Ovary (tissue), 9 donors: ENCODE measurements around the gene CASP2. TPM values are rescaled to one million over a fixed set of nuclear protein-coding genes. Genes with fewer than 3 reads are reported as not detected.

Experiments used
- DNase-seq, 5 donors: peaks; one replicate each; pipeline ENCODE4 v3.0.0-alpha.2; 2019 to 2020
- H3K27ac ChIP-seq, 2 donors: fragments of 200-600 bp; one replicate each; pipeline versions ENCODE4 v1.5.1 to v1.8.0; 2019 to 2022
- H3K27me3 ChIP-seq: fragments of 200-600 bp; one replicate; pipeline ENCODE4 v1.8.0; 2022
- H3K36me3 ChIP-seq: fragments of 200-600 bp; sonication (generic); one replicate; pipeline ENCODE4 v1.5.1; 2019
- H3K4me1 ChIP-seq: one replicate; pipeline ENCODE4 v1.8.1; 2013; ENCODE audit warnings: mild to moderate bottlenecking, moderate library complexity; ENCODE audit not compliant: insufficient read depth
- H3K4me3 ChIP-seq: fragments of 200-600 bp; sonication (generic); one replicate; pipeline ENCODE4 v1.5.1; 2017
- H3K9me3 ChIP-seq, 2 donors: fragments of 200-600 bp in 1 of 2; sonication (generic) in 1 of 2; one replicate each; pipeline versions ENCODE4 v1.5.1 to v1.8.1; 2013 to 2019; ENCODE audit warnings: mild to moderate bottlenecking in 1 of 2, moderate library complexity in 1 of 2
- CTCF ChIP-seq, 3 donors: fragments of 450-650 bp in 2 of 3; fragments of 200-600 bp in 1 of 3; IDR thresholded peaks; one replicate each; pipeline versions ENCODE4 v1.5.1 to v1.8.0; 2016 to 2022; ENCODE audit warnings: antibody characterized with exemption in 3 of 3, mild to moderate bottlenecking in 1 of 3
- EP300 ChIP-seq: sonication (generic); formaldehyde crosslinking; IDR thresholded peaks from one replicate; pipeline ENCODE4 v1.6.1; 2017; ENCODE audit warnings: antibody characterized with exemption
- POLR2A ChIP-seq: fragments of 450-650 bp; IDR thresholded peaks from one replicate; pipeline ENCODE4 v1.6.1; 2017; ENCODE audit warnings: antibody characterized with exemption, mild to moderate bottlenecking, moderate library complexity
- WGBS, 3 donors: extraction: QIAGEN DNeasy Blood & Tissue Kit in 1 of 3; methylation state at CpG; one replicate each; pipeline versions ENCODE4 v1.1.5 to v1.1.7; 2013 to 2017; 5-methylcytosine and 5-hydroxymethylcytosine counted together
- intact Hi-C, 4 donors: fragments of 100-400 bp; cut with DNase I; formaldehyde crosslinking; loops; one replicate each; pipeline versions ENCODE4 v1.11.0 to v1.15.1; 2022 to 2023
- polyA plus RNA-seq, 2 donors: library from polyadenylated mRNA; stranded (reverse); fragments of 200-250 nt in 1 of 2; fragments of 350-450 nt in 1 of 2; fragmentation: Illumina TruSeq in 1 of 2; extraction: RNeasy Lipid Tissue Mini Kit (QIAGEN cat#74804) in 1 of 2; gene quantifications; one replicate each; pipeline ENCODE4 v1.2.3, GENCODE V29; 2013 to 2014
- total RNA-seq, 7 donors: library from RNA; depleted of rRNA in 2 of 7; stranded (reverse); fragments of >200 nt in 2 of 7; fragmentation: NEBNext Ultra II Directional in 3 of 7; extraction: Animal tissue kit (Norgen Biotek cat#: 25700) in 3 of 7; gene quantifications; one replicate each; pipeline versions ENCODE4 v1.1.0 to v1.2.4, GENCODE V29; 2016 to 2023
- donor health status: DM: no; HTN: no; CAD: no; lungs with moderate emphysema.
- donor health status: DM: no; HTN: no; CAD: no.
- donor health status: Bipolar disorder and iron deficiency.
- donor health status: DM: yes; HTN: yes; CAD: no.
- donor health status: DM: no; HTN: no; CAD: no.
- donor health status: DM: yes; HTN: yes; CAD: no.

Gene CASP2
- total and polyA plus RNA-seq, 9 donors, result 7.7 to 26.6 (median 23.0) TPM

- Histone ChIP-seq H3K27me3 (no peaks in the 10 kb centered on the region), H3K9me3 (no peaks in the 10 kb centered on the region), H3K4me3 (no peak overlapping the region), H3K4me1 (no peaks in the 10 kb centered on the region), H3K27ac (no peak overlapping the region), H3K36me3 (no peaks in the 10 kb centered on the region)
- no peak for DNase-seq
- WGBS, 3 donors, result 90 to 98% (median 90%) methylated on average over 2 of the region's 2 CpGs
- TF ChIP-seq EP300 (no peak), POLR2A (no peak), CTCF (IDR thresholded peaks at IDR 0.05) (no peak)
- intact Hi-C loops, result no loop called here
These were observed 36.1 kb upstream of the CASP2 start for GRCh38 chr7:143252006-143252405.

- H3K9me3 ChIP-seq, result no peaks in the 10 kb centered on the region
- 45 to 49% (median 48%) methylated on average over 3 of the region's 3 CpGs for WGBS, 3 donors
- H3K4me1 ChIP-seq, result no peaks in the 10 kb centered on the region
- H3K36me3 ChIP-seq, result no peaks in the 10 kb centered on the region
- intact Hi-C loops, result no loop called here
- no peak for DNase-seq
- H3K27ac ChIP-seq, result no peak overlapping the region
- no peak overlapping the region for H3K4me3 ChIP-seq
- TF ChIP-seq CTCF (IDR thresholded peaks at IDR 0.05) (no peak), POLR2A (no peak), EP300 (no peak)
- H3K27me3 ChIP-seq, result no peaks in the 10 kb centered on the region
These were observed 32.6 kb upstream of the CASP2 start for GRCh38 chr7:143255564-143255963.

GRCh38 chr7:143256325-143256724, 31.8 kb upstream of the CASP2 start:
- no peaks in the 10 kb centered on the region for H3K27me3 ChIP-seq
- intact Hi-C loops, result no loop called here
- no peaks in the 10 kb centered on the region for H3K4me1 ChIP-seq
- H3K36me3 ChIP-seq, result no peaks in the 10 kb centered on the region
- DNase-seq, result no peak
- H3K9me3 ChIP-seq, result no peaks in the 10 kb centered on the region
- WGBS, 3 donors, result 82 to 90% (median 86%) methylated on average over 3 of the region's 3 CpGs
- H3K4me3 ChIP-seq, result no peak overlapping the region
- H3K27ac ChIP-seq, result no peak overlapping the region
- TF ChIP-seq POLR2A, result no peak
- no peak for TF ChIP-seq CTCF (IDR thresholded peaks at IDR 0.05)
- no peak for TF ChIP-seq EP300

- DNase-seq, result no peak
- Histone ChIP-seq H3K27me3 (no peaks in the 10 kb centered on the region), H3K9me3 (no peaks in the 10 kb centered on the region), H3K4me3 (no peak overlapping the region), H3K27ac (no peak overlapping the region), H3K36me3 (no peaks in the 10 kb centered on the region), H3K4me1 (no peaks in the 10 kb centered on the region)
- WGBS, 3 donors, result 90 to 95% (median 93%) methylated on average over 4 of the region's 4 CpGs
- no peak for TF ChIP-seq CTCF (IDR thresholded peaks at IDR 0.05)
- TF ChIP-seq POLR2A, result no peak
- intact Hi-C loops, result no loop called here
These were observed 31.2 kb upstream of the CASP2 start for GRCh38 chr7:143256932-143257331.

GRCh38 chr7:143257501-143257900, 30.6 kb upstream of the CASP2 start:
- Histone ChIP-seq H3K27ac (no peak overlapping the region), H3K27me3 (no peaks in the 10 kb centered on the region), H3K36me3 (no peaks in the 10 kb centered on the region), H3K4me1 (no peaks in the 10 kb centered on the region), H3K9me3 (no peaks in the 10 kb centered on the region), H3K4me3 (no peak overlapping the region)
- WGBS, 3 donors, result 85 to 91% (median 88%) methylated on average over 5 of the region's 5 CpGs
- intact Hi-C loops, result no loop called here
- no peak for DNase-seq
- TF ChIP-seq POLR2A, result no peak
- no peak for TF ChIP-seq EP300
- TF ChIP-seq CTCF (IDR thresholded peaks at IDR 0.05), result no peak
